ENCODE measurements around the gene PPEF1. TPM values are rescaled to one million over a fixed set of nuclear protein-coding genes. Genes with fewer than 3 reads are reported as not detected.
"Not testable (repeated sequence)": the region's sequence is repeated elsewhere in the genome, so short reads cannot be mapped to it uniquely, and the experiment has no call there.

The PPEF1 gene
- total and polyA plus RNA-seq, 2 of the 4 experiments (the other 2 are of a cell fraction) = not detected

- Histone ChIP-seq H3K4me2 (ENCODE audit: low read depth, low read length) (no peak overlapping the region), H3K27me3 (ENCODE audit: control insufficient read depth, insufficient read depth, low read length) (no peaks in the 10 kb centered on the region), H3K4me1 (ENCODE audit: control insufficient read depth, insufficient read depth, low read length) (no peaks in the 10 kb centered on the region), H3K36me3 (ENCODE audit: control insufficient read depth, insufficient read depth, low read length) (no peaks in the 10 kb centered on the region), H4K8ac (ENCODE audit: low read depth in 2 of 2, low read length in 2 of 2) (no peak overlapping the region), H3K23ac (ENCODE audit: low read depth, low read length) (no peak overlapping the region), H2AK5ac (ENCODE audit: low read depth, low read length) (no peak overlapping the region), H4K91ac (ENCODE audit: insufficient read depth, low read depth, low read length) (no peak overlapping the region), H4K20me1 (ENCODE audit: insufficient read depth, low read length) (no peaks in the 10 kb centered on the region), H2BK20ac (ENCODE audit: low read depth, low read length) (no peak overlapping the region), H3K4ac (ENCODE audit: low read depth, low read length) (no peak overlapping the region), H4K5ac (ENCODE audit: low read depth, low read length) (no peak overlapping the region), H3K9me1 (ENCODE audit: insufficient read depth, low read length) (no peaks in the 10 kb centered on the region), H3K56ac (ENCODE audit: extremely low read depth, insufficient read depth, low read length) (no peak overlapping the region), H3K79me1 (ENCODE audit: low read depth in 1 of 2, low read length in 2 of 2) (no peaks in the 10 kb centered on the region), H3K18ac (ENCODE audit: low read depth, low read length) (no peak overlapping the region), H3K4me3 (ENCODE audit: insufficient read depth, low read depth, low read length) (no peak overlapping the region), H3K14ac (replicated peaks; ENCODE audit: low read depth, low read length) (no peak overlapping the region), H2BK5ac (ENCODE audit: low read depth, low read length, poor library complexity, severe bottlenecking) (no peak overlapping the region), H2BK120ac (ENCODE audit: low read depth, low read length) (no peak overlapping the region), H3K9me3 (ENCODE audit: control insufficient read depth, insufficient read depth, low read length) (no peaks in the 10 kb centered on the region), H2AK9ac (replicated peaks; ENCODE audit: low read depth, low read length, poor library complexity) (no peak overlapping the region), H3K27ac (ENCODE audit: insufficient read depth, low read length) (no peak overlapping the region), H2AFZ (replicated peaks; ENCODE audit: low read length, poor library complexity) (no peak overlapping the region), H2BK15ac (ENCODE audit: low read depth, low read length) (no peak overlapping the region), H3K9ac (ENCODE audit: low read depth, low read length) (no peak overlapping the region)
- TF ChIP-seq RCOR1 (IDR thresholded peaks at IDR 0.05; ENCODE audit: insufficient replicate concordance, low read length) (no peak), FOS (IDR thresholded peaks at IDR 0.05; ENCODE audit: low read depth, low read length) (no peak), SMC3 (IDR thresholded peaks at IDR 0.05; ENCODE audit: low read depth, low read length) (no peak), ELK1 (IDR thresholded peaks at IDR 0.05; ENCODE audit: borderline replicate concordance, low read depth, low read length) (no peak), CHD1 (IDR thresholded peaks at IDR 0.05; ENCODE audit: low read depth, low read length) (no peak), RAD21 (IDR thresholded peaks at IDR 0.05; ENCODE audit: low read length) (no peak)
- dilution Hi-C loops (cut with HindIII; ENCODE audit: low sequenced_read_pairs, unreplicated experiment) (no loop called here), intact Hi-C loops (cut with micrococcal nuclease) (no loop called here), in situ Hi-C loops (cut with MboI; ENCODE audit: low sequenced_read_pairs) (no loop called here)
- DNase-seq (no peak), ATAC-seq (ENCODE audit: low read depth) (no peak)
- 19% methylated on average over 3 of the region's 4 CpGs; no CpG with 5 or more reads in 1 of the 2 experiments for WGBS, 2 experiments (ENCODE audit: extremely low coverage in 2 of 2, insufficient read length in 1 of 2)
- CTCF ChIA-PET = interaction anchor here (0.7 kb wide), 1 partner anchor 107 kb away, joined by 3 read pairs; no protein-coding TSS in a partner anchor
- POLR2A ChIA-PET (ENCODE audit: unreplicated experiment) = no interaction called here
- BruUV-seq (replicated peaks) = no TSS peak
Measured at GRCh38 chrX:18733287-18733686, 25.8 kb downstream of the PPEF1 start.

GRCh38 chrX:18739609-18740008, 32.2 kb downstream of the PPEF1 start:
- H3K27me3 ChIP-seq (ENCODE audit: control insufficient read depth, insufficient read depth, low read length); CTCF ChIA-PET; H2BK15ac ChIP-seq (ENCODE audit: low read depth, low read length); H2AK5ac ChIP-seq (ENCODE audit: low read depth, low read length); H3K23ac ChIP-seq (ENCODE audit: low read depth, low read length); BruUV-seq (replicated peaks); H4K8ac ChIP-seq (ENCODE audit: low read depth in 2 of 2, low read length in 2 of 2); H3K14ac ChIP-seq (replicated peaks; ENCODE audit: low read depth, low read length); H4K91ac ChIP-seq (ENCODE audit: insufficient read depth, low read depth, low read length); in situ Hi-C loops (cut with MboI; ENCODE audit: low sequenced_read_pairs); H3K9me3 ChIP-seq (ENCODE audit: control insufficient read depth, insufficient read depth, low read length); H3K4me1 ChIP-seq (ENCODE audit: control insufficient read depth, insufficient read depth, low read length); H2BK20ac ChIP-seq (ENCODE audit: low read depth, low read length); H2AK9ac ChIP-seq (replicated peaks; ENCODE audit: low read depth, low read length, poor library complexity); H2BK5ac ChIP-seq (ENCODE audit: low read depth, low read length, poor library complexity, severe bottlenecking); H4K20me1 ChIP-seq (ENCODE audit: insufficient read depth, low read length); H3K79me1 ChIP-seq (ENCODE audit: low read depth in 1 of 2, low read length in 2 of 2); H3K9me1 ChIP-seq (ENCODE audit: insufficient read depth, low read length); H2BK120ac ChIP-seq (ENCODE audit: low read depth, low read length); H4K5ac ChIP-seq (ENCODE audit: low read depth, low read length); DNase-seq; dilution Hi-C loops (cut with HindIII; ENCODE audit: low sequenced_read_pairs, unreplicated experiment); H3K4me3 ChIP-seq (ENCODE audit: insufficient read depth, low read depth, low read length); H2AFZ ChIP-seq (replicated peaks; ENCODE audit: low read length, poor library complexity); H3K9ac ChIP-seq (ENCODE audit: low read depth, low read length); H3K27ac ChIP-seq (ENCODE audit: insufficient read depth, low read length); H3K56ac ChIP-seq (ENCODE audit: extremely low read depth, insufficient read depth, low read length); ATAC-seq (ENCODE audit: low read depth); H3K4me2 ChIP-seq (ENCODE audit: low read depth, low read length); H3K18ac ChIP-seq (ENCODE audit: low read depth, low read length); POLR2A ChIA-PET (ENCODE audit: unreplicated experiment); H3K4ac ChIP-seq (ENCODE audit: low read depth, low read length); H3K36me3 ChIP-seq (ENCODE audit: control insufficient read depth, insufficient read depth, low read length); intact Hi-C loops (cut with micrococcal nuclease): not testable (repeated sequence)
- no CpG with 5 or more reads among the region's 6 CpGs for WGBS, 2 experiments (ENCODE audit: extremely low coverage in 2 of 2, insufficient read length in 1 of 2)
